Esophagus squamous epithelium (tissue), 4 donors: ENCODE results near the gene FAM163B.

ENCODE experiments used
- POLR2A ChIP-seq, 4 donors: fragments of 450-650 bp; IDR thresholded peaks; one replicate each; pipeline ENCODE4 v1.6.1; 2017; ENCODE audit warnings: antibody characterized with exemption in 4 of 4, mild to moderate bottlenecking in 4 of 4, moderate library complexity in 3 of 4
- TF ChIP-seq, protein P1 (sequence below), 6 experiments: fragments of 450-650 bp in 4 of 6; fragments of 200-600 bp in 2 of 6; sonication (generic) in 2 of 6; IDR thresholded peaks; one replicate each; pipeline ENCODE4 v1.5.1; 2016 to 2019; ENCODE audit warnings: antibody characterized with exemption in 6 of 6, mild to moderate bottlenecking in 4 of 6, moderate library complexity in 4 of 6

DNA sequence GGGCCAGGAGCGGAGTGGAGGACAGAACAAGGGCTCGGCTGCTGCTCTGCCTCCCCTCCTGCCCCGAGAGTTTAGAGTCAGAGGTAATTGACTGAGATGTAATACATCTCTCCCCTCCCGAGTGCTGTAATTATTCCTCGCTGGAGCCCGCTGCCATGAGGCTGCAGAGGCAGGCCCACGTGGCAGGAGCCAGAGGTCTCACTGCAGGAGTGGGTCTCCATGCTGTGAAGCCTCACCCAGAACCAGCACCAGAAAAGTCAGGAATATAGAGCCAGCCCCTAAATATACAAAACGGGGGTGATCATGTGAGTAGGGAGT lies 2.5 kb downstream of the FAM163B start:
- TF ChIP-seq, protein P1, sequence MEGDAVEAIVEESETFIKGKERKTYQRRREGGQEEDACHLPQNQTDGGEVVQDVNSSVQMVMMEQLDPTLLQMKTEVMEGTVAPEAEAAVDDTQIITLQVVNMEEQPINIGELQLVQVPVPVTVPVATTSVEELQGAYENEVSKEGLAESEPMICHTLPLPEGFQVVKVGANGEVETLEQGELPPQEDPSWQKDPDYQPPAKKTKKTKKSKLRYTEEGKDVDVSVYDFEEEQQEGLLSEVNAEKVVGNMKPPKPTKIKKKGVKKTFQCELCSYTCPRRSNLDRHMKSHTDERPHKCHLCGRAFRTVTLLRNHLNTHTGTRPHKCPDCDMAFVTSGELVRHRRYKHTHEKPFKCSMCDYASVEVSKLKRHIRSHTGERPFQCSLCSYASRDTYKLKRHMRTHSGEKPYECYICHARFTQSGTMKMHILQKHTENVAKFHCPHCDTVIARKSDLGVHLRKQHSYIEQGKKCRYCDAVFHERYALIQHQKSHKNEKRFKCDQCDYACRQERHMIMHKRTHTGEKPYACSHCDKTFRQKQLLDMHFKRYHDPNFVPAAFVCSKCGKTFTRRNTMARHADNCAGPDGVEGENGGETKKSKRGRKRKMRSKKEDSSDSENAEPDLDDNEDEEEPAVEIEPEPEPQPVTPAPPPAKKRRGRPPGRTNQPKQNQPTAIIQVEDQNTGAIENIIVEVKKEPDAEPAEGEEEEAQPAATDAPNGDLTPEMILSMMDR (IDR thresholded peaks at IDR 0.05), result no peak
- TF ChIP-seq POLR2A (IDR thresholded peaks at IDR 0.05), result no peak
